ENCODE results near the gene IRGC.

Gene IRGC

GRCh38 chr19:43694553-43694952 is 21.3 kb upstream of the IRGC start:
- no peak for TF ChIP-seq MAX (IDR thresholded peaks at IDR 0.05; ENCODE audit: low read depth, low read length)
- TF ChIP-seq POLR2A (IDR thresholded peaks at IDR 0.05; ENCODE audit: extremely low read depth, insufficient read length): no peak
- no peak for TF ChIP-seq CTCF (IDR thresholded peaks at IDR 0.05; ENCODE audit: low read depth, low read length)
- no peak for TF ChIP-seq MYC (IDR thresholded peaks at IDR 0.05; ENCODE audit: low read depth, low read length)
- DNase-seq (ENCODE audit: low read depth): no peak
- no peak overlapping the region for H3K4me3 ChIP-seq (ENCODE audit: low read depth, low read length)

- TF ChIP-seq CTCF (IDR thresholded peaks at IDR 0.05; ENCODE audit: low read depth, low read length) (no peak), POLR2A (IDR thresholded peaks at IDR 0.05; ENCODE audit: extremely low read depth, insufficient read length) (no peak), MYC (IDR thresholded peaks at IDR 0.05; ENCODE audit: low read depth, low read length) (no peak), MAX (IDR thresholded peaks at IDR 0.05; ENCODE audit: low read depth, low read length) (no peak)
- peak; percentile 39 for DNase-seq (ENCODE audit: low read depth)
- H3K4me3 ChIP-seq (ENCODE audit: low read depth, low read length): no peak overlapping the region
Observed at GRCh38 chr19:43695985-43696704, 19.7 kb upstream of the IRGC start.

GRCh38 chr19:43697295-43697694 is 18.6 kb upstream of the IRGC start:
- no peak for DNase-seq (ENCODE audit: low read depth)
- TF ChIP-seq CTCF (IDR thresholded peaks at IDR 0.05; ENCODE audit: low read depth, low read length) (no peak), MAX (IDR thresholded peaks at IDR 0.05; ENCODE audit: low read depth, low read length) (no peak), POLR2A (IDR thresholded peaks at IDR 0.05; ENCODE audit: extremely low read depth, insufficient read length) (no peak), MYC (IDR thresholded peaks at IDR 0.05; ENCODE audit: low read depth, low read length) (no peak)

GRCh38 chr19:43699506-43700394 is 16.1 kb upstream of the IRGC start:
- no peak for DNase-seq (ENCODE audit: low read depth)
- TF ChIP-seq POLR2A (IDR thresholded peaks at IDR 0.05; ENCODE audit: extremely low read depth, insufficient read length) (no peak), MYC (IDR thresholded peaks at IDR 0.05; ENCODE audit: low read depth, low read length) (no peak), CTCF (IDR thresholded peaks at IDR 0.05; ENCODE audit: low read depth, low read length) (no peak), MAX (IDR thresholded peaks at IDR 0.05; ENCODE audit: low read depth, low read length) (no peak)
- no peak overlapping the region for H3K4me3 ChIP-seq (ENCODE audit: low read depth, low read length)

More at GRCh38 chr19:43697295-43697694, 18.6 kb upstream of the IRGC start:
- no peak overlapping the region for H3K4me3 ChIP-seq (ENCODE audit: low read depth, low read length)

- H3K4me3 ChIP-seq (ENCODE audit: low read depth, low read length): no peak overlapping the region
Observed at GRCh38 chr19:43700395-43701000, 15.4 kb upstream of the IRGC start.

More at GRCh38 chr19:43700395-43701000, 15.4 kb upstream of the IRGC start:
- peak; percentile 49 for DNase-seq (ENCODE audit: low read depth)
- TF ChIP-seq MAX (IDR thresholded peaks at IDR 0.05; ENCODE audit: low read depth, low read length) (no peak), MYC (IDR thresholded peaks at IDR 0.05; ENCODE audit: low read depth, low read length) (no peak), POLR2A (IDR thresholded peaks at IDR 0.05; ENCODE audit: extremely low read depth, insufficient read length) (no peak), CTCF (IDR thresholded peaks at IDR 0.05; ENCODE audit: low read depth, low read length) (no peak)
